Natural killer cell (primary cell): ENCODE results near the gene RNF114. TPM values are rescaled to one million over a fixed set of nuclear protein-coding genes. Genes with fewer than 3 reads are reported as not detected.

Experiments used
- ATAC-seq, 3 donors: fragments of 150-1000 bp in 2 of 3; fragments of 200-7000 bp in 1 of 3; cut with Tn5 transposase; 1 replicate in 1 of 3; 2 replicates in 2 of 3; pipeline ENCODE4 v1.10.0; 2021; ENCODE audit warnings: mild to moderate bottlenecking in 2 of 3, moderate library complexity in 2 of 3
- DNase-seq, 2 donors: peaks; one replicate each; pipeline versions ENCODE4 v3.0.0 to v3.0.0-alpha.2; 2013 to 2021; ENCODE audit warnings: mixed read lengths in 1 of 2
- H3K27ac ChIP-seq: one replicate; pipeline ENCODE4 v1.5.1; 2013; ENCODE audit warnings: mild to moderate bottlenecking, low read length
- H3K27me3 ChIP-seq: one replicate; pipeline ENCODE4 v1.6.1; 2013; ENCODE audit warnings: low read length; ENCODE audit not compliant: control insufficient read depth, insufficient read depth
- H3K36me3 ChIP-seq: one replicate; pipeline ENCODE4 v1.6.1; 2013; ENCODE audit warnings: low read length; ENCODE audit not compliant: control insufficient read depth, insufficient read depth
- H3K4me1 ChIP-seq: one replicate; pipeline ENCODE4 v1.6.1; 2013; ENCODE audit warnings: low read length; ENCODE audit not compliant: control insufficient read depth, insufficient read depth
- H3K4me3 ChIP-seq: one replicate; pipeline ENCODE4 v1.5.1; 2013; ENCODE audit warnings: low read length
- H3K9me3 ChIP-seq: one replicate; pipeline ENCODE4 v1.6.1; 2013; ENCODE audit warnings: low read length; ENCODE audit not compliant: control insufficient read depth, insufficient read depth
- H3K27ac Mint-ChIP-seq, 2 donors: one replicate each; pipeline ENCODE4 v1.8.0; 2022; ENCODE audit warnings: mild to moderate bottlenecking in 2 of 2, mixed read lengths in 2 of 2, moderate library complexity in 1 of 2
- H3K27me3 Mint-ChIP-seq, 2 donors: one replicate each; pipeline ENCODE4 v1.8.0; 2022; ENCODE audit warnings: low read depth in 2 of 2, mixed read lengths in 2 of 2
- H3K36me3 Mint-ChIP-seq: one replicate; pipeline ENCODE4 v1.8.0; 2022; ENCODE audit warnings: mixed read lengths
- H3K4me1 Mint-ChIP-seq, 2 donors: one replicate each; pipeline ENCODE4 v1.8.0; 2022; ENCODE audit warnings: mixed read lengths in 2 of 2
- H3K4me3 Mint-ChIP-seq: one replicate; pipeline ENCODE4 v1.8.0; 2022; ENCODE audit warnings: mild to moderate bottlenecking, moderate library complexity, mixed read lengths
- H3K9me3 Mint-ChIP-seq, 2 donors: one replicate each; pipeline ENCODE4 v1.8.0; 2022; ENCODE audit warnings: mixed read lengths in 2 of 2
- CTCF ChIP-seq: fragments of 200-600 bp; IDR thresholded peaks from one replicate; pipeline ENCODE4 v1.8.0; 2022; ENCODE audit warnings: antibody characterized with exemption
- WGBS: methylation state at CpG from one replicate; pipeline ENCODE4 v1.1.7; 2013; ENCODE audit warnings: missing lambda C conversion rate; ENCODE audit not compliant: insufficient coverage; 5-methylcytosine and 5-hydroxymethylcytosine counted together
- intact Hi-C: fragments of 100-400 bp; cut with micrococcal nuclease; formaldehyde crosslinking; loops from one replicate; pipeline ENCODE4 v1.14.2; 2022
- total RNA-seq, 4 donors: library from RNA; stranded (reverse); fragments of 120-200 nt in 1 of 4; gene quantifications; one replicate each; pipeline versions ENCODE4 v1.2.3 to v1.2.4, GENCODE V29; 2013 to 2022

Gene RNF114
- total RNA-seq, 3 donors from 2014 or later (not counting 1 experiment from before 2014, with no cell fraction given): 92.3 to 108 (median 100) TPM

GRCh38 chr20:49987015-49987867 lies 51.0 kb downstream of the RNF114 start:
- Mint-ChIP-seq H3K36me3 (no peaks in the 10 kb centered on the region), H3K4me1 (peaks cover 5 to 18% of the 10 kb centered on the region in 2 donors), H3K27ac (no peak overlapping the region), H3K27me3 (peaks cover 0 to 4% of the 10 kb centered on the region in 2 donors), H3K9me3 (no peaks in the 10 kb centered on the region), H3K4me3 (no peak overlapping the region)
- Histone ChIP-seq H3K27me3 (peaks cover 4% of the 10 kb centered on the region), H3K4me3 (no peak overlapping the region), H3K9me3 (no peaks in the 10 kb centered on the region), H3K27ac (no peak overlapping the region), H3K4me1 (peaks cover 21% of the 10 kb centered on the region), H3K36me3 (no peaks in the 10 kb centered on the region)
- intact Hi-C loops: no loop called here
- WGBS: 92% methylated on average over 12 of the region's 15 CpGs
- ATAC-seq (no peak), DNase-seq (no peak)
- TF ChIP-seq CTCF: no peak

- no peak for DNase-seq
- WGBS: 93% methylated on average over 17 of the region's 18 CpGs
- Mint-ChIP-seq H3K27ac (no peak overlapping the region), H3K9me3 (no peaks in the 10 kb centered on the region), H3K4me3 (no peak overlapping the region), H3K27me3 (peaks cover 0 to 3% of the 10 kb centered on the region in 2 donors), H3K4me1 (peaks cover 5 to 11% of the 10 kb centered on the region in 2 donors), H3K36me3 (no peaks in the 10 kb centered on the region)
- H3K27ac ChIP-seq: no peak overlapping the region
- no peaks in the 10 kb centered on the region for H3K36me3 ChIP-seq
- no peaks in the 10 kb centered on the region for H3K9me3 ChIP-seq
- H3K4me1 ChIP-seq: peaks cover 16% of the 10 kb centered on the region
- no peak for TF ChIP-seq CTCF
- no peak overlapping the region for H3K4me3 ChIP-seq
- ATAC-seq: no peak
- intact Hi-C loops: no loop called here
- H3K27me3 ChIP-seq: peaks cover 4% of the 10 kb centered on the region
Measured at GRCh38 chr20:49987868-49988690, 51.9 kb downstream of the RNF114 start.

GRCh38 chr20:49989234-49990065 lies 53.3 kb downstream of the RNF114 start:
- H3K27me3 Mint-ChIP-seq: peaks cover 0 to 3% of the 10 kb centered on the region in 2 donors
- no peaks in the 10 kb centered on the region for H3K4me1 Mint-ChIP-seq
- no peaks in the 10 kb centered on the region for H3K9me3 Mint-ChIP-seq
- peaks cover 8% of the 10 kb centered on the region for H3K4me1 ChIP-seq
- no peak for TF ChIP-seq CTCF
- H3K36me3 Mint-ChIP-seq: no peaks in the 10 kb centered on the region
- DNase-seq: no peak
- no peaks in the 10 kb centered on the region for H3K27me3 ChIP-seq
- intact Hi-C loops: no loop called here
- WGBS: 56% methylated on average over 22 of the region's 22 CpGs
- H3K36me3 ChIP-seq: no peaks in the 10 kb centered on the region
- H3K4me3 ChIP-seq: no peak overlapping the region
- no peak for ATAC-seq
- H3K9me3 ChIP-seq: no peaks in the 10 kb centered on the region
- H3K27ac ChIP-seq: no peak overlapping the region
- no peak overlapping the region for H3K4me3 Mint-ChIP-seq
- H3K27ac Mint-ChIP-seq: no peak overlapping the region
